NCI-H2107 (cell line): ENCODE measurements around the gene ODF2L.

Experiments
- DNase-seq: peaks from one replicate; lab custom pipeline; 2025; lab: John Stamatoyannopoulos, UW

The ODF2L gene, protein sequence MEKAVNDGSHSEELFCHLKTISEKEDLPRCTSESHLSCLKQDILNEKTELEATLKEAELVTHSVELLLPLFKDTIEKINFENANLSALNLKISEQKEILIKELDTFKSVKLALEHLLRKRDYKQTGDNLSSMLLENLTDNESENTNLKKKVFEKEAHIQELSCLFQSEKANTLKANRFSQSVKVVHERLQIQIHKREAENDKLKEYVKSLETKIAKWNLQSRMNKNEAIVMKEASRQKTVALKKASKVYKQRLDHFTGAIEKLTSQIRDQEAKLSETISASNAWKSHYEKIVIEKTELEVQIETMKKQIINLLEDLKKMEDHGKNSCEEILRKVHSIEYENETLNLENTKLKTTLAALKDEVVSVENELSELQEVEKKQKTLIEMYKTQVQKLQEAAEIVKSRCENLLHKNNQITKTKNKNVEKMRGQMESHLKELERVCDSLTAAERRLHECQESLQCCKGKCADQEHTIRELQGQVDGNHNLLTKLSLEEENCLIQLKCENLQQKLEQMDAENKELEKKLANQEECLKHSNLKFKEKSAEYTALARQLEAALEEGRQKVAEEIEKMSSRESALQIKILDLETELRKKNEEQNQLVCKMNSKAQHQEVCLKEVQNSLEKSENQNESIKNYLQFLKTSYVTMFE

DNA sequence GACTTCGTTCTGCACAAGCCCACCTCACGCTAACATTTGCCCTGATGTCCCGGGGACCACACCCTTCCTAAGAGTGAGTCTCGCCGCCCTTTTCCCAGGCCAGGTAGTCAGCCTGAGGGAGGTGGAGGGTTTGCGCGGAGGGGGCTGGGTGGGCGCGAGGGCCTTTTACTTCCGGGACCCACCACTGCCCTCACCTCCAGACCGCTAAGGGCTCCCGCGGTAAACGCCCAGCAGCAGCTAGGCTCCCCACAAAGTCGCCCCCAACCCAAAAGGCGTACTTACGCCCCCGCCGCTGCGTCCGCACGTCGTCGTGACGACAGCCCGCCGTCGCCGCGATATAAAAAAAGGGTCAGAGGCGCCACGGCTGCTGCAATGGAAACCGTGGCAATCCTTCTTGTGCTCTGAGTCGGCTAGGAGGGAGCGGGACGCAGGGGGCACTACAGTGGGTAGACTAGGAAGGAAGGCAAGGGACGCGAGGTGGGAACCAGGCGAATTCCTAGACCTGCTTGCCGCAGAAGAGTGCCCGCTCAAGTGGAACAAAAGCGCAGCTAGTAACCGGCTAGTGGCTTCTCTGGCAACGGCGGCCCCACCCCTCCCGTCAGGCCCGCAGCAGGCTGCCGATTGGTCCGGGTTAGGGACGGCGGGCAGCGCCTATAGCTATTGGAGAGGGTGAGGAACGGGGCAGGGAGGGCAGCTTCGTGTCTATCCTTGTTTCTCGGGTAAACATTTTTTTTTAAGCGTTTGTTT is at the start of gene ODF2L:
ODF2L (minus strand) TSS at position 573 of the 747 bp plus-strand sequence. CDS start 9,296 bp downstream, outside the sequence.
- DNase-seq, result peak; percentile 80

DNA sequence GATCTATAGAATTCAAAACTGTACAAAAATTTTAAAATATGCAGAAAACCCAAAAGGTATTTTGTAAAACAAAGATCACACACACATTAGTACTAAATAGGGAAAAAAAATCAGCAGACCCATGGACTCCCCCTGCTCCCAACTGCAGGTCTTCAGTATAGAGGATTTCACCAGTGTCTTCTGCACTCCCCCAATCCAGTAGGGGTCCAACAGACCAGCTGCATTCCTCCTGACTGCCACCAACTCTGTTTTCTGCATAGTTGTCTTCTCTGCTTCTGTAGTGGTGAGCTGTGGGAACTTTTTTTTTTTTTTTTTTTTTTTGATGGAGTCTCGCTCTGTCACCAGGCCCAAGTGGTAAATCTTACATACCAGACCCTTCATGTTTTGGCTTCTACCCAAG is 49.8 kb upstream of the ODF2L start:
- DNase-seq, result no peak

DNA sequence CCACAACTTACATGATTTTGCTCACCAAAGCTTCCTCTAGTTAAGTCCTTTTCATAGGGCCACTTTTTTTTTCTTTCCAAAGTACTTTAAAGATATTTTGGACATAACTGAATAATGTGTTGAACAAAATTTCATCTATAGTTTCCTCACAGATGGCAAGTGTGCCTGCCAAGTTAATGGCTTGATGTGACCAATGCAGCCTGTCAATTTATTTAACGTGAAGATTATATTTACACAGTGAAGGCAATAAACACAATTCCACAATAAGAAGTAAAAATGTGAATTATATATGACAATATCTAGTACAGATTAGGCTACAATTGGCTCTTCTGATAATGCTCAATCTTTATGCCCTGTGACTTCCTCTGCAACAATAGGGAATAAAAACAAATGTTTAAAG is 45.9 kb upstream of the ODF2L start:
- DNase-seq, result no peak

DNA sequence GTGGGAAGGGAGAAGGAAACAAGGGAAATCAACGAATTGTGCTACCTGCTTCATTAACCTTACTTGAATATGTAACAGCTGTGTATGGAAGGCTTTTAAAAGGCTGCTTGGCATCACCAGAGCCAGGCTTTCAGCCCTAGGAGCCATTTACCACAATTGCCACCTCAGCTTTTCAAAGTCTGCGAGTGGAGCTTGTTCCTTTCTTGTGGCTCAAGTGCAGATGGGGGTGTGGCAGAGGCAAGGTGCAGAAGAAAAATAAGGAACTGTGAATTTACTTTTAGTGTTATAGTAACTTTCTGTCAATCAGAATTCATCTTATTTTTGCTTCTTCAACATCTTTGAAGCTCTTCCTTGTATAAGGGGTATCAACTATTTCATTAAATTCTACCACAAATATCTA is 45.5 kb upstream of the ODF2L start:
- DNase-seq, result peak; percentile 22

DNA sequence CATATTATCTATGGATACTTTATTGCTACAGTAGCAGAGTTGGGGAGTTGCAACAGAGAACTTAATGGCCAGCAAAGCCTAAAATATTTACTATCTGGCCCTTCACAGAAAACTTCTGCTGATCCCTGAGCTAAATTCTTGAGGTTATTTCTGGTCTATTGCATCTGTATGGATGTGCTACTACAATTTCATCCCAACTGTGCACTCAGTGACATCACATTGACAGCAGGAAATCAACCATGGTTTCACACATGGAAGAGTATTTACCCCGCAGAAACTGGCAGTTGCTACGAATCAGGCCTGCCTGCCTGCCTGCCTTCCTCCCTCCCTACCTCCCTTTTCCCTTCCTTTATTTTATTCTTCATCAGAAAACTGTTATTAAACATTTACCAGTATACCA is 39.9 kb upstream of the ODF2L start:
- DNase-seq, result peak; percentile 27

DNA sequence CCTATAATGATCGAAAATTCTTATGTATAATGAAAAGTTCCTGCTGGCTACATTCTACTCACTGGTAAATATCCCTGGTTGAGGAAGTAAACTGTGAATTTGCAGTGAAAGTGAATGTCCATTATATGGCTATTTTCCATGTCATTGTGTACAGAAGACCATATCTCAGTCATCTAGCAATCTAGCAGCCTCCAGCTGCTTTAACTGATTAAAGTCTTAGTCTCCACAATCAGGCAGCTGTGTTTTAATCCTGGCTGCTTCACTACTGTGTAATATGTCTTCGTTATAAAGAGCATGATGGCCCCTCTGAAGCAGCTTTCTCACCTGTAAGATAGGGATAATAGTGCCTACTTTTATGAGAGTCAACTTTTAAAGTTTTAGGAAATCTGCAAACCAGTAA is 39.2 kb upstream of the ODF2L start:
- no peak for DNase-seq

DNA sequence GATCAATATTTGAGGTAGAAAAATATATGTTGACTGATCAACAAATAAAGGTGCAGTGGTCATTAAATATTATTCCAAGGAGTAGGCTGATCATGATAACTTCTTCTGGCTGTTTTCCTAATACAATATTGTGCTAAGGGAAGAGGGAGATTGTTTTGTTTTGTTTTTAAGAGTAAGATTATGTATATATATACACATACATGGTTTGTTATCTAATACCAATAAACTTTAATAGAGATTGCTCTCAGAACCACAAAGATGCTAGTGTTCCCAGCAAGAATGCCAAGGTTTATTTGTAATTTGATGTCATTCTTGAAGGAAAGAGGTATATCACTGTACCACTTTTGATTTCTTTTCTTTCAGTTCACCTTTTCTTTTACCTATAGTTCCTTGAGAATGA is 37.9 kb upstream of the ODF2L start:
- DNase-seq, result no peak

DNA sequence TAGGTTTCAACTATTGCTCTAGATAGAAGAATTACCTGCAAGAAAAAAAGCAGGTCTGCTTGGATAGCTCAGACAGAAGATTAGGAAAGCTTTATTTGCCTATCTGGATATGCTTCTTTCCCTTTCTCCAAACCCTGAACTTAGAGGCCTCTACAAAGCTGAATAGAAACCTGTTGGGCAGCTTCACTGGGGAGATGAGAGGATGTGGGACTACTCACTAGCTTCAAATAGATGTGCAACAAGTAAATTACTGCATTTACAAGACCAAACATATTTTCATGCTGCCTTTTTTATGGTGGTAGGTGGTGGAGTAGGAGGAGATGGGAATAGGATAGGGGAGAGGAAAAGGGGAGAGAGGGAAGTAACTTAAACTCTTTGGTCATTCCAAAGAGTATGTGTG is 34.3 kb upstream of the ODF2L start:
- no peak for DNase-seq

DNA sequence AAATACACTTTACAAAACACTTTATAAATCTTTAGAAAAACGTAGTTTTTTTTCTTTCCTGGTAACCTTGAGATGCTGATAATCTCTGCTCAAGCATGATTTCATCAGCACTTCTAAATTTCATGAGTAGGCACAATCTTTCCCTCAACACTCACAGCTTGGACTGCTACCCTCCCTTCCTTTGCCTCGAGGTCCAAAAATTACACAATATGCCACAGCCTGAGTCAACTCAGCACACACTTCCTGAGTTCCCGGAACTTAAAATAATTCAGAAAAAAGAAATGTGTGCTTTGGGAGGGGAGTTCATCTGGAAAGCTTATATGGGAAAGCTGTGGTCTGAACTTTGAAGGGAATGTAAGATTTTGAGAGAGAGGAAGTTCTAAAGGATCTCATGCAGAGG is 33.7 kb upstream of the ODF2L start:
- no peak for DNase-seq

DNA sequence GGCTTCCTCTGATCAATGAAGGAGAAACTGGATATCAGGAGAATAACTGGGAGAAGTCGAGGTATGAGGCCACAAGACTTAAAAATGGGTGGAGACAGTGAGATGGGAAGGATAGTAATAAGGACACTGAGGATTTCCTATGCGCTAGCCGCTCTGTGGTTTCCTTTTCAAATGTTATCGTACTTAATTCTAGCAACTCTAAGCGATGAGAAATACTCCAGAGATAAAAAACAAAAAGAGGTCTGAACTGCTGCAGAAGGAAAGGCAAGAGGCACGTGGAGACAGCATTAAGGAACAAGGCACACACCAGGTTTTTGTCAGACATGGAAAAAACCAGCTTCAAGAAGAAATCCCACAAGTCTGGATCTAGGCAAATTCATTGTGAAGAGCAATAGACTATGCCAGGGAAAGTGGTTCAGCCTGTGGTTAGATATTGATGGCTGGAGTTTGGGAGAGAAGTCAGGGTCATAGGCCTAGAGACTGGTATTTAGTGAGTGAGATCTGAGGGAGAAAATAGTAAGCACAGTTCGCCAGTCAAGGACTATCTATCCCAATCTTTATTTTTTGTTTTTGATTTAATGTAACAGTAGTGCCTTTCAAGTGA is 33.1 kb upstream of the ODF2L start:
- no peak for DNase-seq

DNA sequence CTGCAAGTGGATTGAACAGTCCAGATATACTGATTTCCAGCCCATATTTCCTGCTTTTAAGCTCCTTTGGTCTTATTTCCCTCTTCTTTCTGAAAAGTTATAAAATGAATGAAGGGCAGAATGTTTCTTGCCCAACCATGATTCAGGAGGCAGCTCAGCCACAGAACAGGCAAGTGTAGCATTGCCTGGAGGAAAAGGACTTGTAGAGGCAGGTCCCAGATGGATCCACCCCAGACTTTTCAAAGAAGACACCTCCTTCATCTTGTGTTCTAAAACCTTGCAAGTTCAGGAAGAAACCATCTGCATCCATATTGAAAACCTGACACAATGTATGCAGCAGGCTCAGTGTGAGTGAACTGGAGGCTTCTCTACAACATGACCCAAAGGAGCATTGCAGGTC is 27.8 kb upstream of the ODF2L start, which contains the start of gene CLCA2:
CLCA2 (plus strand) TSS at position 299 of the 400 bp plus-strand sequence; CDS start at position 376, 77 bp downstream.
- no peak for DNase-seq

DNA sequence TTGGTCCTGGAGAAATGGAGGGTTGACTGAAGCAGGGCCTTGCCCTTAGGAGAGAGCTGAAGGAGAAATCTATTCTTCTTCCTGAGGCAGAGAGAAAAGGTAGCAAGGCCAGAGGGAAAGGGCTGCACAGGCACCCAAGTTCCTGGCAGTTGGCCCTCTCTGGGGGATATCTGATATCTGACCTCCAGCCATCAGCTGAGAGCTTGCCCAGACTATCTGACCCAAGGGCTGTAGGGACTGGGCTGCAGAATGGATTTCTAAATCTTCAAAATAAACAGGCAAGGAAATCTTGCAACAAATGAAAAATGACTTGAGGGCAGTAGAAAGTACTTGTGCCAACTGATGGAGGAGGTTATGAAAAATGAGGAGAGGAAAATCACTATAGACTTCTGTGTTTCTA is 27.4 kb upstream of the ODF2L start:
- no peak for DNase-seq

DNA sequence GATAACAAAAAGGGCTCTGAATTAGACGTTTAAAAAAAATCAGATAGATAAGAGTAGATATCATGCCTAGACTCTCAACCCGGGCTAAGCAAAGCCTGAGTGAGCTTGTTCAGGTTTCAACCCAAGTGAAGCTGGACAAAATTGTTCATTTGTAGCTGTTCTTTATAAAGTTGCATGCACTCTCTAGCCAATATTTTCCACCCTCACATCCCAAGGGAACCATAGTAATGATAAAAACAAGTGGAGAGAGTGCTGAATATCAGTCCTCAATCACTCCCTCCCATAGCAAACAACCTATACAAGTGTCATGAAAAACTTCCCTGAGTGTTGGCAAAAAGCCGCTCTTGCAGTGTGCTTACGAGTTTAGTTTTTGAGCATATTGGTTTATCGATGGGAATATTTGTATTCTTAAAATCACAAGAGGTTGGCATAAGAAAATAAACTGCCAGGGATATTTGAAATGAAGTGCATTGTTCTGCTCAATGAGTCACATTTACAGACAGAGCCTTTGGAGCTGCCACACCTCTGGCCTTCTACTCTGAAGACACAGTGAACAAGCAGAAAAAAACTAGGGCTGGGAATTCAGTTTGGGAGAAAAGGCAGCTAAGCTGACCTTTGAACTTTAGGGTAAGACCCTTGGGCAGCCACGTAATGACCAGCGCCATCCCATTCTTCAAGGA is 25.6 kb upstream of the ODF2L start:
- DNase-seq, result no peak

DNA sequence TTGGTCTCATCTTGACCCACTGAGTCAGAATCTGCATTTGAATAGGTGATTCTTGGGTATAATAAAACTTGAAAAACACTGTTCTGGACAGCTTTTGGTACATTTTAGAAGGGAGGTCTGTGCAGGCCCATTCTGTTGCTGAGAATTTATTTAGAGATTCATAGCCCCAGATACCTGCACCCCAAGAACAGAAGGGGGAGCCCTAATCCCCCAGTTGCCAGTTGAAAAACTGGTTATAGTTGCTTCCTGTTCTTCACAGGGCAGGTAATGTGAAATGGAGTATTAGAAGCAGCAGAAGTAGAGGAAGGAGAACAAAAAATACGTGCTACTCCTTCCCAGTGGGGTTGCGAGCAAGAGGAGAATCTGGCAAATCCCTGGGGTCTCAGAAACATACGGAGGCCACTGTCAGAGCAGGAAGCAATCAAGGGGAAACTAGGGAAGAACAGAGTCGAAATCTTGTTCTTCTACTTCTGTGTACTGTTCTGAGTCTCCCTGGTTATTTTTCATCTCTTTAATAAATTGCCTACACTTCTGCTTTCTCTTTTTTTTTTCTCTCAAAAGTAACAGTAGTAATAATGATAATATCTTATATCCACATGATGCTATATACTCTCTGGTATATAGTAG is 23.3 kb upstream of the ODF2L start:
- DNase-seq, result no peak

DNA sequence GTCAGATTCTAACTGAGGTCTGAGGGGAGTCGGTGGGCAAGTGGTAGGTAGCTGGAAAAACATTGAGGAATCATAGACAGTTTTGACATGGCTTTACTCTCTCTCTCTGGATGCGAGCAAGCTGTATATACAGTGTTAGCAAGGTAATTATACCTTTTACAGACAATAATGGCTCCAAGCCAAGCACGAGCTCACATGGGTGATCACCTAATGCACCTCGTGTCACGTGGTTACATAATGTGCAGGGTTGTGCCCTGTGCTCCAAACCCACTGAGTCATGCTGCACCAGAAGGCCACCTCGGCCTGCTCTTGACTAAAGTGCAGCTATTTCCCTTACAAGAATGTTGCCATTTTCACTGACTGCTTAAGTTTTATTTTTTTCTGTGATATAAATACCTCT is 20.2 kb upstream of the ODF2L start:
- DNase-seq, result peak; percentile 69

DNA sequence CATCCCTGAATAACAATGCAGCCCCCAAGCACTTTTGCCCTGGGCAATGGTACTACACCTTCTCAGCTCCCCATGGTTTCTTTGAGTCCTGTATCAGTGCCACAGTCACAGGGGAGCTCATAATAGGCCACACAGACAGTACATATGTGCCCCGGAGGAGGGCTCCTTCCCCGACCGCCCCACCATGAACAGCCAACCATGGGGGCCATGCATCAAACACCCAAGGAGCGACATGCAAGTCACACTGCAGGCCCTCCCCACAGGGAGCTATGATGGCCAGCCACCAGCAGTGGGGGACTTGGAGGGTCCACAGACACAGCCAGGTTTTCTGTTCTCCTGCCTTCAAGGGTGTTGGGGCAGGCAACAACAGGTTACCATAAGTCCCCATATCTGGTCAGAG is 14.8 kb upstream of the ODF2L start:
- DNase-seq, result no peak

DNA sequence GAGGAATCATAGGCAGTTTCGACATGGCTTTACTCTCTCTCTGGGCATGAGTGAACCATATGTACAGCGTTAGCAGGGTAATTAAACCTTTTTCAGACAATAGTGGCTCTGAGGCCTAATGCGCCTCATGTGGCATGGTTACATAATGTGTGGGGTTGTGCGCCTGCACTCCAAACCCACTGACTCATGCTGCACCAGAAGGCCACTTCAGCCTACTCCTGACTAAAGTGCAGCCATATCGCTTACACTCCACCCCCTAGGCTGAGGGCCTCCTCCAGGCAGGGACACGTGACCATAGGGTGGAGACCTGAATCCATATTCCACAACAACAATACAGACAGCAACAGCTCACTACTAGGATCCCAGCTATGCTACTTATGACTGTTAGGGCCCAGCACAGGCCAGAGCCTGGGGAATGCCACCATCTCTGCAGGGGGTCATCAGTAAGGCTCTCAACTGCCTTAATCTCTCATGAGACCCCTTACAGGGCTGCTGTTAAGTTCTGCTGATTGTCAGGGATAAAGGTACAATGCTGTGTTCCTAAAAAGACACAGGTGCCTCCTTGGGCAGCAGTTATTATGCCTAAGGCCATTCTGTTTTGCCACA is 13.4 kb upstream of the ODF2L start:
- DNase-seq, result peak; percentile 89

DNA sequence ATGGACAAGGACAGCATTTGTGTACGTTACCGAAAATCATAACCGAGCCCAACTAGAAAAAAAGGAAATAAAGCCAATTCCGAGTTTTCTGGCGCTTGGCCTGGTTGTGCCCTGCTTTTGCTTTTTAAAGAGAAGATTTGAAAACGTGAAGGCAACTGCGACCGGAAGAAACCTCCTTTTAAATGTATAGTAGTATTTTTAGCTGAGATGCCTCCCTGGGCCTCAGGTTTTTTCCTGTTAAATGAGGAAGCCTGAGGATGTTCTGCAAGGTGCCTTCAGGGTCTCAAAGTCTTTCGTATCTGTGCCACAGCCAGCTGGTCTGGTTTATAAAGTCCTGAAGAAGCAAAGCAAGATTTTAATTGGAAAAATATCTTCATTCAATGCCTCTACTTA is 371 bp upstream of the ODF2L start:
- no peak for DNase-seq

DNA sequence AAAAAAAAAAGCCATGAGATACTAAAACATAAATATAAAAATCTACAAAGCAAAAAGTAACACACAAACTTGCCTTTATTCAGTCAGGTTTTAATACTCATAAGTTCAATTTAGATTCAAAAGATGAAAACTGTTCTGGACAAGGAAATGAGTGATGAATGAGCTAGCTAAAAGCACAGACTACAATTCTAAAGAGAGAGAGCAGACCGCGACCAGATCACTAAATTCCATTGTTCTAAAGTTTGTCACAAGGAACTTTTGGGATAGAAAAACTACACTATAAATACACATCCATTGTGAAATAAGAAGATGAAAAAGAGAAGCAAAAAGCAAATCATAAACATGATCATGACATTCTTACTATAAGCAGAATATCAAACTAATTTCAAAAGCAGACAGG is 1.7 kb downstream of the ODF2L start:
- DNase-seq, result no peak

DNA sequence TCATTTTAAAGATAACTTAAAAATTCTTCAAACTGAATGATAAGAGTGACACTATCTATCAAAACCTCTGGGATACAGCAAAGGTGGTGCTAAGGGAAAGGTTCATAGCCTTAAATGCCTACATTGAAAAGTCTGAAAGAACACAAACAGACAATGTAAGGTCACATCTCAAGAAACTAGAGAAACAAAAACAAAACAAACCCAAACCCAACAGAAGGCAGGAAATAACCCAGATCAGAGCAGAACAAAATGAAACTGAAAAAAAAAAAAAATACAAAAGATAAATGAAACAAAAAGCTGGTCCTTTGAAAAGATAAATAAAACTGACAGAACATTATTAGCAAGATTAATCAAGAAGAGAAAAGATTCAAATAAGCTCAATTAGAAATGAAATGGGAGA is 6.8 kb downstream of the ODF2L start:
- DNase-seq, result no peak

DNA sequence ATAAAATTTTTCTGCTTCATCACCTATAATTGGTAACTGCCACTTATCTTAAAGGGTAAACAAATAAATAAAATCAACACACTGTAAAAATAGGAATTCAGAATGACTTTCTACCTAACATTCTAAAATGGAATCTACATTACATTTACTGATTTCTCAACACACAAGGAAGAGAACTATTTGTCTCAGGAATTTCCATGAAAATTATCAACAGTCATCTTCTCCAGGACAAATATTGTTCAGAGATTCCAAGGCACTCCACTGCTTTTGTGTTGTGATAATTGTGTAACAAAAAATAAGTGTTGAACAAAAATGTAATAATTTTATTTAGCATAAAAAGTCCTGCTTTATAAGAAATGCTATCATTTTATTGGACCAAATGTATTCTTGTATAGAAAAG is 7.3 kb downstream of the ODF2L start:
- DNase-seq, result no peak
